Right hindlimb (tissue), 1 donor: Measurements from ENCODE around the gene TULP4.
"Not testable (repeated sequence)": the region's sequence is repeated elsewhere in the genome, so short reads cannot be mapped to it uniquely, and the experiment has no call there.

ENCODE experiments used
- DNase-seq: peaks from one replicate; pipeline ENCODE4 v3.0.0-alpha.2; 2018

TULP4 gene

GRCh38 chr6:158295976-158296853 lies 16.1 kb upstream of the TULP4 start:
- DNase-seq: not testable (repeated sequence)

GRCh38 chr6:158296854-158297324 lies 15.4 kb upstream of the TULP4 start:
- DNase-seq: not testable (repeated sequence)

DNA sequence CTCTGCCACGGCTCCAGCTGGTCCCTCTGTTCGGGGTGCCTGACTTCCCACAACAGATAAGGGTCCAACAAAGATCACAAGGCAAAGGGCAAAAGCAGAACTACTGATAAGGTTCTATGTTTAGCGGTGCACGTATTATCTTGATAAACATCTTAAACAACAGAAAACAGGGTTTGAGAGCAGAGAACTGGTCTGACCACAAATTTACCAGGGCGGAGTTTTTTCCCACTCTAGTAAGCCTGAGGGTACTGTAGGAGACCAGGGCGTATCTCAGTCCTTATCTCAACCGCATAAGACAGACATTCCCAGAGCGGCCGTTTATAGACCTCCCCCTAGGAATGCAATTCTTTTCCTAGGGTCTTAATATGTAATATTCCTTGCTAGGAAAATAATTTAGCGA lies 14.6 kb upstream of the TULP4 start:
- DNase-seq: not testable (repeated sequence)

DNA sequence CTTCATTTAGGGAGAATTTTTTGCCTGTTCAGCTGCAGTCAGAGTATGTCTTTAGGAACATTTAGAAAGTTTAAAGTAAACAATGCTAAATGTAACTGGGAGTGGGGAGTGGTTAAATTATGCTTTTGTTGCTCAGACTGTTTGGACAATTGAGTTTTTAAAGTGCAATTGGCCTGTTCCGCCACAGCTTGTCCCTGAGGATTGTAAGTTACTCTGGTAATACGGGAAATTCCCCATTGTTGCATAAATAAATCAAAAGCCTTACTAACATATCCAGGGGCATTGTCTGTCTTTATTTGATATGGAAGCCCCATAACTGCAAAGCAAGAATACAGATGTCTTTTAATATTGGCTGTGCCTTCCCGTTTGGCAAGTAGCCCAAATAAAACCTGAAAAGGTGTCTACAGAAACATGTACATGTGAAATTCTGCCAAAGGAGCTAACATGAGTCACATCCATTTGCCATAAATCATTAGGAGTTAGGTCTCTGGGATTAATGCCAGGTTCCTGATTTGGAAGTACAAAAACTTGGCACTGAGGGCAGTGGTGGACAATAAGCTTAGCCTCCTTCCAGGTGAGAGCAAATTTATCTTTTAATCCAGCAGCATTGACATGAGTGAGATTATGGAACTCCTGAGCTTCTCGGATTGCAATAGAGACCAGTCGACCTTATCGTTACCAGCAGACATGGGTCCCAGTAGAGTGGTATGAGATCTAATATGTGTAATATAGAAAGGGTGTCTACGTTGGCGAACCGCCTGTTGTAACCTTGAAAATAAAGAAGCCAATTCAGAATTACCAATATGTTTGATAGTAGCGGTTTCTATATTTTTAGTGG lies 11.7 kb upstream of the TULP4 start:
- not testable (repeated sequence) for DNase-seq

DNA sequence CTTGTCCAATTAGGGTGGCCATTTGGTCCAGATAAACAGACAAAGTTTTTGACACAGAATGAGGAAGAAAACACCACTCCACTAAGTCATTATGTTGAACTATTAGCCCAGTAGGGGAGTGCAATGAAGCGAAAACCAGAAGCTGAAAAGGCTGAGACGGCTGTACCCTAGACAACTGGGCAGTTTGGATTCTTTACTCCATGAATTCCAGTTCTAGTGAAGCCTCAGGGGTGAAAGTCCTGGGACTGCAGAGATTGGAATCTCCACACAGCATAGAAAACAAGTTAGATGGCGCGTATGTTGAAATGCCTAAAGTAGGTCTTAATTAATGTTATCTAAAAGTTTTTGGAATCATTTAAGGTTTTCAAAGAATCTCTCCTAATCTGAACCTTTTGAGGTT lies 10.7 kb upstream of the TULP4 start:
- not testable (repeated sequence) for DNase-seq

GRCh38 chr6:158302195-158302796 lies 10.0 kb upstream of the TULP4 start:
- DNase-seq: not testable (repeated sequence)

- DNase-seq: no peak
Observed at GRCh38 chr6:158303210-158303731, 9.0 kb upstream of the TULP4 start.

- DNase-seq: no peak
Observed at GRCh38 chr6:158304254-158304653, 8.0 kb upstream of the TULP4 start.

DNA sequence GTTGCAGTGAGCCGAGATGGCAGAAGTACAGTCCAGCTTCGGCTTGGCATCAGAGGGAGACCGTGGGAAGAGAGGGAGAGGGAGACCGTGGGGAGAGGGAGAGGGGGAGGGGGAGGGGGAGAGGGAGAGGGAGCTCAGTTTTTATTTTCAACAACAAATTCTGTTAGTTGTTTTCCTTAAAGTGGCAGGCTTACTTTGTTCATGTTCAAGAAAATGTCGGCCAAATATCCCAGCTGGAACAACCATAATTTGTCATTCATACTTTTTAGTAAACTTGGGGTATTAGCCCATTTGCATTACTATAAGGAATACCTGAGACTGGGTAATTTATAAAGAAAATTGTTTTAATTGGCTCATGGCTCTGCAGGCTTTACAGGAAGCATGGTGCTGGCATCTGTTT lies 2.5 kb upstream of the TULP4 start:
- no peak for DNase-seq

DNA sequence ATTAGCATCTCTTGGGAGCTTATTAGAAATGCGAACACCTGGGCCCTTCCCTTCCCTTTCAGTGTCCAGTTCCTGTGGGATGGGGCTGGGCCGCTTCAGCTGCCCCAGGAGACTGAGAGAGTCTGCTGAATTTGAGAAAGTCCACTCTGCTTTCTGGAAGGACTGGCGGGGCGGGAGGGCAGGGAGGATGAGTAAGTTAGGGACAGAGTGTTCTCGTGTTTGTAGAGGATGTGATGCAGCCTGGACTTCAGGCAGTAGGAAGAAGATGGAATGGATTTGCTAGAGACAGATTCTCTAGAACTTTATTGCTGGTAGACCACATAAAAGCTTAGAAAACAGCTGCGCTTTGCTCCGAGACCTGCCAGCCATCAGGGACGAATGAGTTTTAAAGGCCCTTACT lies 1.1 kb upstream of the TULP4 start:
- no peak for DNase-seq

DNA sequence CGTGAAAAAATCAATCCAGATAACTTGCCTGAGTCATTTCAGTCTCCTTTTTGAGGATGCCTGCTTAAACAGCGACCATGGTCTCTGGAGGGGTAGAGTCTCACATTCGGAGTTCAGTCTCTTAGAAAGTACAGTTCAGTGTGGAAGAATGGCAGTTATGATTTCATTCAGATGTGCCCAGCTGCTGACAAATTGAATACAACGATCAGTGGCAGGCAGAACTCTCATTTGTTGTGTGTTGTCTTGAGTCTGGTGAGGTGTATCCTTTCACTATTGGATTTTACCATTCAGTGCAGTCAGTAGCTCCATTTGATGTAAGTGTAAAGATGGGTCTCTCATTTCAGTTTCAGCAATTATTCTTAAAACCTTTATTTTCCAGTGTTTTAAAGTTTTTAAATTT lies 639 bp upstream of the TULP4 start:
- DNase-seq: no peak

GRCh38 chr6:158312672-158313397 lies 570 bp downstream of the TULP4 start:
- no peak for DNase-seq

DNA sequence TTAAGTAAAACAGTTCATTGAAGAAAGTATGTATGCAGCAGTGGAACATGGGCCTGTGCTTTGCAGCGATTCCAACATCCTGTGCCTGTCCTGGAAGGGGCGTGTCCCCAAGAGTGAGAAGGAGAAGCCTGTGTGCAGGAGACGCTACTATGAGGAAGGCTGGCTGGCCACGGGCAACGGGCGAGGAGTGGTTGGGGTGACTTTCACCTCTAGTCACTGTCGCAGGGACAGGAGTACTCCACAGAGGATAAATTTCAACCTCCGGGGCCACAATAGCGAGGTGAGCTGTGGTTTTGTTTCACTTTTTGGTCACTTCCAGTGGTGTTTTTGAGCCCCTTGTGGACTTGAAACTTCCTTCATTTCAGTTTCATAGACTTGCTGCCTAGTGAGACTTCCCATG lies 1.7 kb downstream of the TULP4 start:
- no peak for DNase-seq

- no peak for DNase-seq
Observed at GRCh38 chr6:158314737-158315136, 2.5 kb downstream of the TULP4 start.

DNA sequence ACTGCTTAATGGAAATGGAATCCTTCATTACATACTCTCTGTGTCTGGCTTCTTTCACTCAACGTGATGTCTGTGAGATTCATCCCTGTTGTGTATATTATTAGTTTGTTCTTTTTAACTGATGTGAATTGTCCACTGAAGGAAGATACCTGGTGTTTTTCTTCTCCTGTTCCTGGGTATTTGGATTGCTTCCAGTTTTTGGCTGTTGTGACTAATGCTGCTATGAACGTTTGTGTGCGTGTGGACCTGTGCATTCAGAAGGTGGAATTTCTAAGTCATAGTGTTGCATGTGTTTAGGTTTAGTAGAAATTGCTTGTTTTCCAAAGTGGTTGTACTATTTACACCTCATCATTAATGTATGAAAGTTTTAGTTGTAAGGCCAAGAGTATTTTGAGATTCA lies 3.8 kb downstream of the TULP4 start:
- DNase-seq: no peak

DNA sequence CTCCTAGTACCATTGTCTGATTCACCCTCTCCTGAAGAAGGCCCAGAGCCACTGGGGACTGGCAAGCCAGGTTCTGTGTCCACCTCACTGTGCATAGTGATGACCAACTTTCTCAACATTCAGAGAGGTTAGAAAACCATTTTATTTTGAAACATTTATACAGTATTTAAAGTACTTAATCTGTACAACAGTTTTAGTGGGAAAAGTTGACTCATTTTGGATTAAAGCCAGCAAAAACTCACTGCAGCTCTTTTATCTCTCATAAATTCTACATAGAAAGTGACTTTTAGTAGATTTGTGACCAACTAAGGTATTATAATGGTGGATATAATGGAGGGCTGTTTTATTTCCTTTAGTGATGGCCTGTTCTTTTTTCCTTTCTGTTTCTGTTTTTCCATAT lies 9.7 kb downstream of the TULP4 start:
- DNase-seq: no peak

DNA sequence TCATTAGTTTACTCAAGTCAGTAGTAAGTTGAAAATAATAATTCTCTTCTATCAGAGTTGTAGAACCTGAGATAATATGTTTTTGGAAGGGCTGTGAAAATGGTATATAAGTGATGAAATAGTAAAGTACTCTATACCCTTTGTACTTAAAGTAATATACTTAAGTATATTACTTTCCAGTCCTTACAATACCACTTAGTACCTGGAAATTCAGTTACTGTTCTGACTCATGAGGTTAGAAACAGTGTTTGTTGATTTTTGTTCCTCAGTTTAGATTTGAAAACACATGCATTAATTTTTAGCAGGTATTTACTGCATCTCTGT lies 10.1 kb downstream of the TULP4 start:
- DNase-seq: no peak

- no peak for DNase-seq
Observed at GRCh38 chr6:158322724-158323560, 10.7 kb downstream of the TULP4 start.

- DNase-seq: no peak
Observed at GRCh38 chr6:158323561-158323958, 11.3 kb downstream of the TULP4 start.

DNA sequence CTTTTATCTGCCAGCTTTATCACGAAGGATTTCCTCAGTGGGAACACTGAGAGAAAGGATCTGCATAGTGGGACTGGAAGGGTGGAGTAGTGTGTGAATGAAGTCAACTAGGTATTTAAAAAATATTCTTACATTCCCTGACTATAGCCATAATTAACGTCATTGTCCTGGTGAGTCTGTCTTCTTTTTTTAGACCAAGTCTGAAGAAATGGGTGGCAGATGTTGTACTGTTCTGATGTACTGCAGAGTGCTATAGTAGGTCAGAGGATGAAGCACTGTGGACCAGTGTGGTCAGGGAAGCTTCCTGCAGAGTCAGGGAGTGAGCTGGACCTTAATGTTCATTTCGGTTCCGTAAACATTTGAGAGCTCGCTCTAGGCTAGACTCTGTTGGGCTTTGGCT lies 11.9 kb downstream of the TULP4 start:
- DNase-seq: no peak

GRCh38 chr6:158327211-158327610 lies 14.9 kb downstream of the TULP4 start:
- DNase-seq: no peak

DNA sequence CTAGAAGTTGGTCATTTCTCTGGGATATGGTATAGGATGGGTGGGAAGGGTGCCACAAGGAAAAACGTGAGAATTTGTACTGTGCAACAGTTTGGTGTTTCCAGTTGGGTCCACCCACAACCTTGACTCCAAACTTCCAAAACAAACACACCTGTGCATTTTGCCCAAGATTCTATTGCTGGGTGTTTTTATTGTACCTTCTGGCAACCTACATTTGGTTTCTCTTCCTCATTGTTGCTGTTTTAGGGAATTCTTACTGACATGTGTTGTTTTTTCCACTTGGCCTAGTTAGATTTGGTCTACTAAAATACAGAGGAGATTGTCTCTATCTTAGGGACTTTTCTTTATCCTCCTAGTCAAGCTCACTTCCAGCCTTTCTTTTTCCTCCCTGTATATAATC lies 16.7 kb downstream of the TULP4 start:
- DNase-seq: no peak
